Putamen (tissue), 1 donor: ENCODE data around the gene PSME3IP1.
"Not testable (repeated sequence)": the region's sequence is repeated elsewhere in the genome, so short reads cannot be mapped to it uniquely, and the experiment has no call there.

Experiments used
- DNase-seq: peaks from one replicate; pipeline ENCODE4 v3.0.0-alpha.2; 2016; ENCODE audit warnings: low spot score

The PSME3IP1 gene

DNA sequence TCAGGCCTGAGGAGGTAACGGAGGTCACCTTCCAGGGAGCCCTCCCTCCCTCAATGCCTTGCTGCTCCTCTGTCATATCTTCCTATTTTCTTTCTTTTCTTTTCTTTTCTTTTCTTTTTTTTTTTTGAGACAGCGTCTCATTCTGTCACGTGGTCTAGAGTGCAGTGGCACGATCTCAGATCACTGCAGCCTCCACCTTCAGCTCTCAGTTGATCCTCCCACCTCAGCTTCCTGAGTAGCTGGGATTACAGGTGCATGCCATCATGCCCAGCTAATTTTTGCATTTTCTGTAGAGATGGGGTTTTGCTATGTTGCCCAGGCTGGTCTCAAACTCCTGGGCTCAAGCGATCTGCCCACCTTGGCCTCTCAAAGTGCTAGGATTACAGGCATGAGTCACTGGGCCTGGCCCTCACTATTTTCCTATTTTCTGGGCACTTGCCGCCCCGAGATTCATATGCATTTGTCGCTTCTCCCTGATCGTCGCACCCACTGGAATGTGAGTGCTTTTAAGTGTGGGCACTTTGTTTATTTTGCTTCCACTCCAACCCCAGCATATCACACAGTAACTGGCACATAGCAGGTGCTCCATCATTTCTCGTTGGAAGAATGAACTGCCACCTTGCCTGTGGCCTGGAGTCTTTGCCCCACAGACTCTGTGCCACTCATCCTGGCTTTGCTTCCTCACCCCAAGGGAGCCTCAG, 61.7 kb downstream of the PSME3IP1 start:
- DNase-seq: no peak

DNA sequence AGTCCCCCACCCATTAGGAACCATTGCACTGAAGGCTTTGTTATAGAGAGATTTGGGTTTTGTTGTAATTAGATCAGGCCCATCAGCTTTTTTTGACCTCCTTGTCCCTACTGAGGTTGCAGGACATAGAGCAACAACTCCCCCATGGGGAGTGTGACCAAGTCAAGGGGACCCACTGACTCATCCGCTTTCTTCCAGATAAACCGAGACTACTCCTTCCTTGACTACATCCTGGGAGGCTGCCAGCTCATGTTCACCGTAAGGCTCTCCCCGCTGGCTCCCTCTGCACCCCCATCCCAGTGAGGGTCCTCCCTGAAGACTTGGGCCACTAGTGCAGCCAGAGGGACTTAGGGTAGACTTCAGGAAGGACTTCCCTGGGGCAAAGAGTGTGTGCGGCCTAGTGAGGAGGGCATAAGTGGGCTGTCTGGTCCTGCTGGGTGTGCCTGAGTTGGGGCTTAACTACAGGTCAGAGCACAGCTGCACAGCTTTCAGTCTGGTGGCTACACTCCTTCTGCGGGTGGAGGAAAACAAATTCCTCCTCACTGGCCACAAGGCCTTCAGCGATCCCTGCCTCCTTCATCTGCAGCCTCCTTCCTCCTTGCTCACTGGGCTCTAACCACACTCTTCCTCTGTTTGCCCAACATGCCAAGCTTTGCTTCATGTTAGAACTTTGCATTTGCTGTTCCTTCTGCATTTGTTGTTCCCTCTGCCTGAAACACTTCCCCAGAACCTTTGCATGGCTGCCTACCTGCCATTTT, 62.4 kb downstream of the PSME3IP1 start:
- no peak for DNase-seq

DNA sequence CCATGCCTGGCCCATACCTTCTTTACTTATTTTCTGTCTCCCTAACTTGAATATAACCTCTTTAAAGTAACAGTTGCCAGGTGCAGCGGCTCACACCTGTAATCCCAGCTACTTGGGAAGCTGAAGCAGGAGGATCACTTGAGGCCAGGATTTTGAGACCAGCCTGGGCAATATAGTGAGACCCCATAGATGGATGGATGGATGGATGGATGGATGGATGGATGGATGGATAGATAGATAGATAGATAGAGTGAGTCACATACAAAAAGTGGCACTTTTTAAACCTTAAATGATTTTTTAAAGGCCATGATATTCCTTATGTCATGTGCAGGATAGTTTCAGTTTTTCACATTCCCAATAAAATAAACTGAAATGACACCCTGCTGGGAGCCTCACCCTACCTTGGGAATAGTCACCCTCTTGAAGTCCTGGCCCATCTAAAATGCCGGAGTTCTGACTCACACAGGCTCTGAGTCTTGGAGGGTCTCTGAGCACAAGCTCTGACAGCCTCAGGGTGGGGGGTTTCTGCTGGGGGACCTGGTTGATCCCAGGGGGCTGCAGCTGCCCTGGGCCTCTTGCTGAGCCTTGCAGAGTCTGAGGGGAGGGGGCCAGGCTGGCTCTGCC, 67.3 kb downstream of the PSME3IP1 start:
- no peak for DNase-seq

DNA sequence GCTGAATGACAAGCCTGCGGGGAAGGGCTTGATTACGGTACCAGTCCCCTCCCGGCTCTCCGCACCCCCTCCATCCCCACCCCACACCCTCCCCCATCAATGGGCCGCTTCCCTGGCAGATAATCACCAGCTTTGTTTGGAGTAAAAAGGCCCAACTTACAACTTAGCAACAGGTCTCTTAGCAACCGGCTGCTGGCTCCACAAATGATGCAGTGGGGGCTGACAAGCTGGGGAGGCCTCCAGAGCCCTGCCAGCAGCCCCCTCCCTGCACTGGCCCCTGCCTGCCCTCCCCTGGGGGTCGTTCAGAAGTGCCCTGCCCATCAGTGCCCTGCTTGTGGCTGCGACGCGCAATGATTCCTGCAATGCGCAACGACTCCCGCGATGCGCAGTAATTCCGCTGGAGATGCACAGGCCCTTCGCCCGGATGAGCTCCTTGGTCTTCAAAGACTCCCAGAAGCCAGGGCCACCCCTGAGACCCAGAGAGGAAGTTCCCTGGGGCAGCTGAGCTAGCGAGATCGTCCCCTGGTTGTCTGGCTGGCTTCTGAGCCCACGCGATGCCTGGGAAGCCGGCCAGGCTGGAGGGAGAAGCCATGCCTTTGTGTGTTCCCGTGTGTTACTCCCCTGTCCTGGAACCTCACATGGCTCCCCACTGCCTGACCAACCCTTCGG, 70.2 kb downstream of the PSME3IP1 start:
- peak; percentile 96 for DNase-seq

DNA sequence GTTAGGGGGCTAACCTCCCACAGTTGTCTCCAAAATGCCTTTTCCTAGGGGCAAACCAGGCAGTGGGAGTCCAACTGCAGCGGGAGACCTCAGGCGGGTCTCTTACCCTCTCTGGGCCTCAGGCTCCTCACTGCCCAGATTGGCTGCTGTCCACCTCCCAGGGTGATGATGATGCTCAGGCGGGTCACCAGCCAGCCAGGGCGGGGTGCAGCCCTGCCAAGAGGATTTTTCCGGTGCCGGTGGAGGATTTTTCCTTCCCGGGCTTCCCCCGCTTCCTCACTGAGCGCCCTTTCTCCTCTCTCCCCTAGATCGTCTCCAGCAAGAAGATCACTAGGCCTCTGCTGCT, 70.7 kb downstream of the PSME3IP1 start:
- DNase-seq: no peak

DNA sequence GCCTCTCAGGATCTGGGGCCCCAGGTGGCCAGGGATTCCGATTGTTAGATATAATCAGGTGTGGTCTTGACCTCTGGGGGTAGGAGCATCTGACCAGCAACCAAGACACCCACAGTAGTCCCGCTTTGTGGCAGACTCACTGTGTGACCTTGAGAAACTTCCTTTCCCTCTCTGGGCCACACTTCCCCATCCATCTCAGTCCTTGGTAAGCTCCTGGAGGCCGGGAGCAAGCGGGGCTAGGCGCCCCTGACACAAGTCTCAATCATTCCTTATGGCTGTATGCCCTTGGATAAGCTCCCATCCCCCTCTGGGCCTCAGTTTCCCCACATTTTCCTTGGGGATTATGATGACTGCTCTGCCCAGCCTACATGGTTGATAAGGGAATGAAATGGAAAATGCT, 72.2 kb downstream of the PSME3IP1 start:
- DNase-seq: no peak

DNA sequence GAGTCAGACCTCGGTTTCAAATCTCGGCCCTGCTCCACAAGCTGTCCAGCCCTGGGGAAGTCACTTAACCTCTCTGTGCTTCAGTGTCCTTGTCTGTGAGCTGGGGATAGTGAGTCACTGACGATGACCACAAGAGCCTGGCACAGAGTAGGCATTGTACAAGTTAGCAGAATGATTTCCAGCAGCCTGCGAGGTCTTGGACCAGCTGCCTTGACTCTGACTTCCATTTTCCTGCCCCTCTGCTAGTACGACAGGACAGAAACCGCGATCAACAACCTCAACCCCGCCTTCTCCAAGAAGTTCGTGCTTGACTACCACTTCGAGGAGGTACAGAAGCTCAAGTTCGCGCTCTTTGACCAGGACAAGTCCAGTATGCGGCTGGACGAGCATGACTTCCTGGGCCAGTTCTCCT, 72.8 kb downstream of the PSME3IP1 start:
- peak; percentile 51 for DNase-seq

DNA sequence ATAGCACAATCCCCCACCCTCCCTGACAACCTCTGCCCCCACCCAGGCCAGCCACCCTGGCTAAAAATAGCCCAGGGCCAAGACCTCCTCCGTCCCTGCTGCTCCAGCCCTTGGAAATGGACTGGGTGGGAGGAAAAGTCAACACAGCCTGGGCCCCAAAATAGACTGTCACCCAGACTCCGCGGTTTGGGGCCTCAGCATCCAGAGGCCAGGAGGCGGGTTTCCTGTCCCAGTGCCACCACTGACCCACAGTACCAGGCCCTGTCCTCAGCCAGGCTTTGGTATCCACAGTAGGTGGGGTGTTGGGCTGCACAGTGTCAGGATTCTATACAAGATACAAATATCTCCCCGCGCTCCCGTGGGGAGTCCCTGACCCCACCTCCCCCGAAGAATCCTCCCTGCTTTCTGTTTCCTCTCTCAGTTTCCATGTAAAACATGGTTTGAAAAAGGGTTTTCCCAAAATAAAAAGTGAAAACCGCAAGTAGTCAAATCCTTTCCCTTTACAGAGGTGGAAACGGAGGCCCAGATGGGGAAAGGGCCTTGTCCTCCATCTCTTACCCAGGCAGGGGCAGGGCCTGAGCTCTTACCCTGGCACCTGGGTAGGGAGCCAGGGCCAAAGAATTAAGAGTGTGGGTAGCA, 73.3 kb downstream of the PSME3IP1 start:
- no peak for DNase-seq

DNA sequence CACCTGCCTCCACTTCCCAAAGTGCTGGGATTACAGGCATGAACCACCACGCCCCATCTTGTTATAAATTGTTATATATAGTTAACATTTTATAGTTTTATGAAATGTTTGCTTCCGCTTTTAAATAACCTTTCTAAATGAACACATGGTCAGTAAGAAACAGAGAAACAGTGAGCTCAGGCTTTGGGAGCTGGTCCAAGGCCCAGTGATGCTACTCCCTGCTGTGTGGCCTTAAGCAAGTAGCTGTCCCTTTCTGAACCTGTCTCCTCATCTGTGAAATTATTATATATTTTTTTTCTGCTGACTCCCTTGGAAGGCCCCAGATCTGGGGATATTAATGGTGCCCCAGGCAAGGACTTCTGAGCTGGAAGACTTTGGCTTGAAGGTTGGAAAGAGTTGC, 74.4 kb downstream of the PSME3IP1 start:
- DNase-seq: no peak

DNA sequence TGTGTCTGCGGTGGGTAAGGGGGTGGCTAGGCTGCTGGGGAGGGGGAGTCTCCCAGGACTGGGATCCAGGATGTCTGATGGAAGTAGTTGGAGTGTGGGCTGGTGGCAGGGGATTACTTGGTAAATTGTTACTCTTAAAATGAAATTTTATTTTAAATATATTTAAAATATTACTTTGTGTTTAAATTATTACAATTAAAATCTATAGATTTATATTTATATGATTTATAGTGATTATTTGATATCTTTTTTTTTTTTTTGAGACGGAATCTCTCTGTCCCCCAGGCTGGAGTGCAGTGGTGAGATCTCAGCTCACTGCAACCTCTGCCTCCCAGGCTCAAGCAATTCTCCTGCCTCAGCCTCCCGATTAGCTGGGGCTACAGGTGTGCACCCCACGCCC, 74.9 kb downstream of the PSME3IP1 start:
- no peak for DNase-seq

DNA sequence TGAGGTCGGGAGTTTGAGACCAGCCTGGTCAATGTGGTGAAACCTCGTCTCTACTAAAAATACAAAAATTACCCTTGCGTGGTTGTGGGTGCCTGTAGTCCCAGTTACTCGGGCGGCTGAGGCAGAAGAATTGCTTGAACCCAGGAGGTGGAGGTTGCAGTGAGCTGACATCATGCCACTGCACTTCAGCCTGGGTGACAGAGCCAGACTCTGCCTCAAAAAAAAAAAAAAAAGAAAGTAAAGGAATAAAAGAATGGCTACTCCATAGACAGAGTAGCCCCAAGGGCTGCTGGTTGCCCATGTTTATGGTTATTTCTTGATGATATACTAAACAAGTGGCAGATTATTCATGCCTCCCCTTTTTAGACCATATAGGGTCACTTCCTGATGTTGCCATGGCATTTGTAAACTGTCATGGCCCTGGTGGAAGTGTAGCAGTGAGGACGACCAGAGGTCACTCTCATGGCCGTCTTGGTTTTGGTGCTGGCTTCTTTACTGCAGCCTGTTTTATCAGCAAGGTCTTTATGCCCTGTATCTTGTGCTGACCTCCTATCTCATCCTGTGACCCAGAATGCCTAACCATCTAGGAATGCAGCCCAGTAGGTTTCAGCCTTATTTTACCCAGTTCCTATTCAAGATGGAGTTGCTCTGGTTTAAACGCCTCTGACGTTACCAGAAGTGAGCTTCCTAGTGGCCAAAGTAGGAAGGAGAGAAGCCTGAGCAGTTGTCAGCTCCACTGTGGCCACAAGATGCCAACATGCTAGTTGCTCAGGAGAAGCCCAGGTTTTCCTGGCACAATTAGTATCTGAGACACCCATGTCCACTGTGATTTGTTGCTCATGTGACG, 76.4 kb downstream of the PSME3IP1 start:
- DNase-seq: not testable (repeated sequence)

DNA sequence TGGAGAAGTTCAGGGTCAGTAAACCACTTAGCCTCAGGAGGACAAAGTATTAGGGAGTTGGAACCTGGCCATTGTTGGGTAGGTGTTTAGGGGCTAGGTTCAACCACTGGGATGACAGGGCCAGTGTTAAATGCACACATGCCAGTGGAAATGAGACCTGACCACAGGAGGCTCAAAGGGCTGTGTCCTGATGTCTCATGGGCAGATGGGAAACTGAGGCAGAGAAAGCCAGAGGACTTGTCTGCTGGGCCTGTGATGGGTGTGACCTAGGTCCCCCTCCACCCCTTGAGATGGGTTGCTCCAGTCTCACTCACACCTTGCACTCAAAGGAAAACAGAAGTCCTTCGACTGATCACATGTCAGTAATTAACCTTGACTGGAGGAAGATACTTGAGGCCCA, 77.4 kb downstream of the PSME3IP1 start:
- no peak for DNase-seq

DNA sequence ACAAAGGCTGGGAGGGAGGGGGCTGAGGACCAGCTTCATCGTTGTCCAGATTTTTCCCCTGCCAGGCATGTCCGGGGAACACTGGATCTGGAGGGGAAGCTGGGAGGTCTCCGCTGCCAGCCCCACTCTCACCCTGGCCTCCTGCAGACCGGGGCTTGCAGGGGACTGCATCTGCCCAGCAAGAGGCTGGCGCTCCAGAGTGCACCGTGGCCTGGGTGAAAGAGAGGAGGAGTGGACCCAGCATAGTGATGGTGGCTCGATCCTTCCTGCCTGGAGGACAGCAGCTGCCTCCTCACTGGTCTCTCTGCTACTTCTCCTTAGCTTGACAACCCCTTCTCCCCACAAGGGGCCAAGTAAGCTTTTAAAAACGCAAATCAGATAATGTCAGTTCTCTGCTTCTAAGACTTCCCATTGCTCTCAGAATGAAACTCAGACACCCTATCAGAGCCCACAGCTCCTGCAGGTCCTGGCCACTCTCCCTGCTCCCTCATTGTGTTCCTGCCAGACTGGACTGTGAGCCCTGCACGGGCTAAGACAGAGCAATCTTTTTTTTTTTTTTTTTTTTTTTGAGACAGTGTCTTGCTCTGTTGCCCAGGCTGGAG, 78.4 kb downstream of the PSME3IP1 start:
- no peak for DNase-seq

DNA sequence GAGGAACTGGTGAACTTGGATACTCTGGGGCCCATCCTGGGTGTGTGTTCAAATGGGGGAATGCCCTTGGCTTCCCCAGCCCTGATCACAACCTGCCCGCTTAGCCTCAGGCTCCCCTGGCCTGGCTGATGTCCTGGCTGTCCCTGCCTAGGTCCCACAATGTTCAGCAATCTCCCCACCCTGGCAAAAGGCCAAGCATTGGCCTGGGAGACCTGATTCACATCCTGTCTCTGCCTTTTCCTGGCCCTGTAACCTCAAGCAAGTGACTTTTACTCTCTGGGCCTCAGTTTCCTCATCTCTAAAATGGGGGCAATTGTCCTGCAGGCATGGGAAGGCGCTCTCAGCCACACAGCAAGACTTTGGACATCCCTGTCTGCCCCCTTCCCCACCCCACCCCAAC, 79.1 kb downstream of the PSME3IP1 start:
- DNase-seq: no peak

DNA sequence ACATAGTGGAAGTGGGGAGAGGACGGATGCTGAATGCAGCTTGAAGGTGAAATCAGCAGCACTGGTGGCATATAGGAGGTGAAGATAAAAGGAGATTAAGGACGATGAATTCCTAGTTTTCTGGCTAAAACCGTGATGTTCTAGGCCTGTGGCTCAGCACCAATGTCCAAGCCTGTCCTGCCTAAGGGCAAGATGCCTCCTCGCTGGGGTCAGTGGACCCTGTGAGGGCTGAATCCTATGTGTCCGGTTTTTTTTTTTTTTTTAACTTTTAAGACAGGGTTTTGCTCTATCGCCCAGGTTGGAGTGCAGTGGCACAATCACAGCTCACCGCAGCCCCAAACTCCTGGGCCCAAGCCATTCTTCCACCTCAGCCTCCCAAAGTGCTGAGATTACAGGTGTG, 80.7 kb downstream of the PSME3IP1 start:
- DNase-seq: no peak

DNA sequence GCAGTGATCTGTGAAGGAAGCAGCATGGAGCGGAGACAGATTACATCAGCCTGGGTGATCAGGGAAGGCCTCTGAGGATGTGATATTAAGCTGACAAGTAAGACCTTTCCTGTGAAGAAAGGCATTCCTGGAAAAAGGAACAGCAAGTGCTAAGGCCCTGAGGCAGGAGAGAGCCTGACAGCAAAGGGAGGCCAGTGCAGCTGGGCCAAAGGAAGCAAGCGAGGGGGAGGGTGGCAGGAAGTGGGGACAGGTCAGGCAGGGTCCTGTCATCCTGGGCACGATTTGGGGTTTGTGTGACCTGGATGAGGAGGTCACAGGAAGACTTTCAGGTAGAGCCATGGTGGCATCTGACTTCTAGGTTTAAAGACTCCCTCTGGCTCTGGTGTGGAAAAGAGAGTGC, 81.1 kb downstream of the PSME3IP1 start:
- DNase-seq: no peak

DNA sequence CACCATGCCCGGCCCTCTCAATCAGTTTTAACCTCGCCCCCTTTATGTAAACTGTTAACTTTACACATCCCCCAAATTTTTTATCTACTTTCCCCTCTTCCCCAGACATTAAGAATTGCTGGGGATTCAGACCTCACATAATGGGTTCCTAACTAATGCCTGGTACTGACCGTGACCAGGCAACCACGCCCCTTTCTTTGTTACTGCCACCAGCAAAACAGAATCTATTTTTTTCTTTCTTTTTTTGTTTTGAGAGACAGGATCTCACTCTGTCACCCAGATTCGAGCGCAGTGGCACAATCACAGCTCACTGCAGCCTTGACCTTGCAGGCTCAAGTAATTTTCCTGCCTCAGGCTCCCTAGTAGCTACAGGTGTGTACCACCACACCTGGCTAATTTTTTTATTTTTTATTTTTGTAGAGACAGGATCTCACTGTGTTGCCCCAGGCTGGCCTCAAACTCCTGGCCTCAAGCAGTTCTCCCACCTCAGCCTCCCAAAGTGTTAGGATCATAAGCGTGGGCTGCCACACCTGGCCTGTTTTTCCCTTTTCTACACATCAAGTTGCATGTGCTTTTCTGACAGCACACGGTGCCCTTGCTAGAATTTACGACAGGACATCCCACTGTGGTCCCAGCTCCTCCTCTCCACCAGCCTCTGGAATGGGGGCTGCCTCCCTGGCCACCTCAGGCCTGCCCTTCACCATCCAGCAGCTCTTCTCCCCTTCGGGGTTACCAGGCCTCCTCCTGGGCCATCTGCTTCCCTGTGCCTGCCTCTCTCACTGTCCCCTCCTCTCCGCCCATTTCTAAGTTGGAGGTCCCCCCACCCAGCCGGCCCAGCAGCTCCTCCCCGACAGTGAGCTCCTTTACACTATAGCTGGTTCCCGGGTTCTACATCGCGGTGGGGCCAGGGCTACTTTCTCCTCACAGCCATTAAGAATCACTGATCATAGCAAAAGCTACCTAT, 82.7 kb downstream of the PSME3IP1 start:
- DNase-seq: no peak
